ENCODE data around the gene OR2C3. TPM values are rescaled to one million over a fixed set of nuclear protein-coding genes. Genes with fewer than 3 reads are reported as not detected.
"Not testable (repeated sequence)": the region's sequence is repeated elsewhere in the genome, so short reads cannot be mapped to it uniquely, and the experiment has no call there.

Gene OR2C3
- polyA plus RNA-seq, 1 donor: 0.28 TPM

DNA sequence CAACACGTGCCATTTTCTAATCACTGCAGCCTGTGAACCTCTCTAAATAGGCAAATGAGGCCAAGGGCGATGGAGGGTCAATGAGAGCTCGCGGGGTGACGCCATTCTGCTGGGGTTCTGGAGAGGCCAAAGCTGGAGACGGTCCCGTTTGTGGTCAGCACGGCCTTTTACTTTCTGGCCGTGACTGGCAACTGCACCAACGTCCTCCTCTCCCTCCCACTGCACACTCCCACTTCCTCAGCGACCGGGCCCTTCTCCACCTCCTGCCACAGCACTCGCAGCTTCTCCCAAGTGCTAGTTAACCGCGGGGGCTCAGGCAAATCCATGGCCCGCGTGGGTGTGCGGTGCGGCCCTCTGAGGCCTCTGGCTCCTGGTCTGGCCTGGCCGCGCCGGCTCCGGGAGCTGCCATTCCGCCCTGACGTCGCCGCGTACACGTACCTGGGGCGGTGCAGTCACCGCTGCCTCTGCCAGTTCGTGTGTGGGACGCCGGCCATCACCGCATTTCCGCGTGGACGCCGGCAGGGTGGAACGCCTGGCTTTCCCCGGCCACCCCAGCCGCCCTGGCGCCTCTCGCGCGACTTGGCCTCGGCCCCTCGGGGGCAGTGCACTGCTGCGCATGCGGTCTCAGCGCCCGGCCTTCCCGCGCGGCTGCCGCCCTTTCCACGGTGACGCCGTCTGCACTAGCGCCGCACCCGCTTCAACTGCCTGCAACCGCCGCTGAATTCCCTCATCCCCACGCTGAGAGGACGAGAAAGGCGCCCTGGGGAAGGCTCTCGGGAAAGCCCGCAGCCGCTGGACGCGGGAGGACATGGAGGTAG, 18.2 kb downstream of the OR2C3 start:
- peak; percentile 3 for DNase-seq

DNA sequence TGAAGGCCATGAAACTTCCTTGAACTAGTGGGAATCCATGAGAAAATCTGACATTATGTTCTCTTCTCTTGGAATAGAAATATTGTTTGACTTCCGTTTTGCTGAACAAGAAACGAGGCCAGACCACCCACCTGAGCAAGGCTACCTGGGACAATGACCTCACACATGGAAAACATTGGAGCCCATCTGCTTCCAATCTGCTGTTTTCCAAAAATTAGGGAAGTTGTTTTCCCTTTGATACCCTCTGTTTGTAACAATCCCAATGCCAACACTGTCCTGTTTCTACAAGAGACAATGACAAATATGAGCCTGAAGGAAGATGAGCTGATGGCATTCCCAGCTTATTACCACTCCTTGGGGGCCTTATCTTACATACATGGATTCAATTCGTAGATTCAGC, 29.4 kb downstream of the OR2C3 start:
- no peak for DNase-seq

DNA sequence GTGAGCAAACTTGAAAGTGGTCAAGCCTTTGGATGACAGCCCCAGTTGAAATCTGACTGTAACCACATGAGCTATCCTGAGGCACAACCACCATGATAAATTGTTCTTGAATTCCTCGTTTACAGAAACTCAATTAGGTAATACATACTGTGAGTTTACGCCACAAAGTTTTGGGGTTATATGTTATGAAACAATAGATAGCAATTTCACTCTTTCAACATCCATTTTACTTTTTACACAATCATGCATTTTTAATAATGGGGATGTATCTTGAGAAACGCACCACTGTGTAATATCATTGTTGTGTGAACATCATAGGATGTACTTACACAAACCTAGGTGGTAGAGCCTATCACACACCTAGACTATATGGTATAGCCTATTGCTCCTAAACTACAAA, 35.4 kb downstream of the OR2C3 start:
- DNase-seq: no peak

DNA sequence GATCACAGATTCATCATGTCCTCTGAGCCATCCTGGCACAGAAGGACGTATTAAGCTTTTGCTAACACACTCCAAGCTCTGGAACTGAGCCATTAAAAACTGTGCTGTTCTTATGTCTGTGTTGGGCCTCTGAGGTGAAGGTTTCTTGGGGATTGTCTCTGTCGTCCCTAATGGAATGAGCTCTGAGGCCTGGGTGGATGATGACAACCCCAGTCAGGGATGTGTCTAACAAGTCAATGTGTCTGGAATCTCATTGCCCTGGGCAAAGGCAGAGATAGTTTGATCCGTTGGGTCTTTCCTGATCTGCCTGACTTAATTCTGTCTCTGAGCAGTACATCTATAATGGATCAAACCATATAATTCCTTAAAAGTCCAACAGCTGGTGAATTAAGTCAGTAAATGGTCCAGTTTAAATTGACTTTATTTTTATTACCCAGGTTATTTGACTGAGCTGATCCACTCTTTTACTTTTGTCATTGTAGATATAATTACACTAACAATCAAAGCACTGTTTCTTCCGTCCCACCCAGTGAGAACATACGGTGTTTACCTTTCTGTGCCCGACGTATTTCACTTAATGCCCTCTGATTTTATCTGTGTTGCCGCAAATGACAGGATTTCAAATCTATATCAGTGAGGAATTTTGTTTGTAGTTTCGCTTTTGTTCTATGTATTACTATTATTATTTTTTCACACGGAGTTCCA, 39.5 kb downstream of the OR2C3 start:
- DNase-seq: no peak

DNA sequence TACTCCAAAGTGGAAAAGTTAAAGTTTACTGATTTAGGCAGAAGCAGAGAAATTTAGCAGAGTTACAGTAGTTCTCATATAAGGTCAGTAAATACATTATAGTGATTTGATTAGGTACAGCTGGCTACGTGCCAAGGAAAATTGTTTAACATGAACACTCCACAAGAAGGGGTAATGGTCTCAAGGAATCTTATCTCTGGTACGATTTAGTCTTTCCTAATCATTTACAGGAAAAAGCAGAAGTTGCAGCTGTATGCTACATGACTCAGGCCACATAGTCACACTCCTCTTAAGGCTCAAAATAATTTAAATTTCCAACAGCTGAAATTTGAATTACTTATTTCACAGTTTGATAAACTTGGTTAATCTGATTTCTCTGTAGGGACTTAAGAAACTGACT, 41.5 kb downstream of the OR2C3 start:
- DNase-seq: no peak

DNA sequence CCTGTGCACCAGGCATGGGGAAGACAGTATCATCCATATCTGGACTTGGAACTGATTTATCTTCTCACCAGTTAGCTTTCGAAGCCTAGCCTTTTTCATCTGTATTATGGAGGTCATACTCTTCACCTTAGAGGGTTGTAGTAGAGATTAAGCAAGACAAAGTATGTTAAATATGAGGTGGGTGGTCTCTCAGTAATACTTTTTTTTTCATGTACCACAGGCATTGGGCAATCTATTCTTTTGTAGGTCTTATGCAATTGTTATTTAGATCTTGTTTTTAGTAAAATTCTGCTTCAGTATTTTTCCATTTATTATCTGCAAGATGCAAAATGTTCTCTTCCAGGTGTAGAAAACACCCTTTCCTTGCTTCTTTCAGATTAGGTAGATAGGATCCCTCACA, 43.1 kb downstream of the OR2C3 start:
- no peak for DNase-seq

DNA sequence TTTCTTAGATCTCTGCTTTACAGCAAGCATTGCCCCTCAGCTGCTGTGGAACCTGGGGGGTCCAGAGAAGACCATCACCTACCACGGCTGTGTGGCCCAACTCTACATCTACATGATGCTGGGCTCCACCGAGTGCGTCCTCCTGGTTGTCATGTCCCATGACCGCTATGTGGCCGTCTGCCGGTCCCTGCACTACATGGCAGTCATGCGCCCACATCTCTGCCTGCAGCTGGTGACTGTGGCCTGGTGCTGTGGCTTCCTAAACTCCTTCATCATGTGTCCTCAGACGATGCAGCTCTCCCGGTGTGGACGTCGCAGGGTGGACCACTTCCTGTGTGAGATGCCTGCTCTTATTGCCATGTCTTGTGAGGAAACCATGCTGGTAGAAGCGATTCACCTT, 44.9 kb downstream of the OR2C3 start:
- no peak for DNase-seq

DNA sequence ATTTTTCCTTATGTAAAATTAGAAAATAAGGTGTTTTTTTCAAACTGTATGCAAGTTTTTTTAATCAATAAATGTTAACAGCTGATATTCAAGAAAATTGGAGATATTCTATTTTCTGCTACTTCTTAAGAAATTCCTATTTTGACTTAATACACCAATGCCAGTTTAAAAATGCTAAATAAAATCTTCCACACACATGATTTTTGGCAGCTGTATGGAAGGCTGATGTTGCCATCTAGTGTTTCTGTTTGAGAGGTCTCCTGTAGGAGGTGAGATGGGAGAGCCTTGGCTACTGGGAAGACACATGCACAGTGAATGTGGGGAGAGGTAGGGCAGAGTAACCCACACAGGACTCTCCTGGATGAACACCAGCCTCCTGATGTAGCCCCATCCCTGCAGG, 49.2 kb downstream of the OR2C3 start:
- peak; percentile 41 for DNase-seq

DNA sequence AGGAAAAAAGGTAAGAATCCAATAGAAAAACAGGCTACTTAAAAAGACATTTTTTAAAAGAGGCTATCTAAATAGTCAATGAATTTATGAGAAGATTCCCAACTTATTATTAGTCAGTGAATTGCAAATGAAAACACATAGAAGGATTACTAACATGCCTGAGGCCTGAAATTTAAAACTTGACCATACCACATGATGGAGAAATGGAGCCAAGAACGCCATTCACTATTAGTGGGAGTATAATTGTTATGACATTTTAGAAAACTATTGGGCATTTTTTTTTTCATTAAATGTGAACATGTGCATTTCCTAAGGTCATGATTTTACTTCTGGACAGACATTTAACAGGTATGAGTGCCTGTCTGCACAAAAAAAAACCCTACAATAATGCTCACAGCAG, 53.5 kb downstream of the OR2C3 start:
- DNase-seq: no peak

DNA sequence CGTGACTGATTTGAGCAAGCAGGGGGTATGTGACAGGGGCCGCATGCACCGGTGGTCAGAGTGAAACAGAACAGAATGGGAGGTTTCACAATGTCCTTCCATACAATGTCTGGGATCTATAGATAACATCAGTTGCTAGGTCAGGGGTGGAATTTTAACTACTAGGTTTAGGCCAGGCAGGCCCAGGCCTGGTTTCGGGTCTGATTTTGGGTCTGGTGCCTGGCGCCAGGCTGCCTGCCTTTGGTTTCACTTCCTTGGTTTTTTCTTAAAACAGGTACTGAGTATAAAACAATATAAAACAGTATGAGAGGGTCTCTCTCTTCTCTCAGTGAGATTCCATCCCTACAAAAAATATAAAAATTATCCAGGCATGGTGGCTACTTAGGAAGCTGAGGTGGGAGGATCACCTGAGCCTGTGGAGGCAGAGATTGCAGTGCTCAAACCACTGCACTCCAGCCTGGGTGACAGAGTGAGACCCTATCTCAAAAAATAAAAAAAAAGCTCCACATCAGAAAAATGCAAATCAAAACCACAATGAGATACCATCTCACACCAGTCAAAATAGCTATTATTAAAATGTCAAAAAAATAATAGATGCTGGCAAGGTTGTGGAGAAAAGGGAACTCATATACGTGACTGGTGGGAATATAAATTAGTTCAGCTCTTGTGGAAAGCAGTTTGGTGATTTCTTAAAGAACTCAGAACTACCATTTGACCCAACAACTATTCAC, 59.7 kb downstream of the OR2C3 start:
- not testable (repeated sequence) for DNase-seq

DNA sequence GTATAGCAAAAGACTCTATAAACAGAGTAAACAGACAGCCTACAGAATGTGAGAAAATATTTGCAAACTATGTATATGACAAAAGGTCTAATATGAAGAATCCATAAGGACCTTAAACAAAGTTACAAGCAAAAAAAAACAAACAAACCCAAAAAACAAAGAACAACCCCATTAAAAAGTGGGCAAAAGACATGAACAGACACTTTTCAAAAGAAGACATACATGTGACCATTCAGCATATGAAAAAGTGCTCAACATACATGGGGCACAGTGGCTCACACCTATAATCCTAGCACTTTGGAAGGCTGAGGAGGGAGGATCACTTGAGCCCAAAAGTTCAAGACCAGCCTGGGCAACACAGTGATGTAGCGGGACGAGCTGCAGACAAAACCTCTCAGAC, 60.4 kb downstream of the OR2C3 start:
- DNase-seq: no peak

Other genes with a start within 250 kb of the OR2C3 start
- gene ZNF496, start 204.6 kb downstream of the OR2C3 start, polyA plus RNA-seq (ENCODE audit: insufficient read length): 43.2 TPM
- 1.8 TPM for gene NLRP3, start 120.3 kb downstream of the OR2C3 start, polyA plus RNA-seq (ENCODE audit: insufficient read length)
- gene OR2B11, start 78.3 kb downstream of the OR2C3 start, polyA plus RNA-seq (ENCODE audit: insufficient read length): not detected
- gene GCSAML, start 12.7 kb upstream of the OR2C3 start, polyA plus RNA-seq (ENCODE audit: insufficient read length): 0.15 TPM
- not detected for gene OR2G2, start 51.9 kb upstream of the OR2C3 start, polyA plus RNA-seq (ENCODE audit: insufficient read length)
- gene OR2G3, start 69.1 kb upstream of the OR2C3 start, polyA plus RNA-seq (ENCODE audit: insufficient read length): not detected
- not detected for gene OR13G1, start 143.3 kb upstream of the OR2C3 start, polyA plus RNA-seq (ENCODE audit: insufficient read length)
- gene OR6F1, start 180.2 kb upstream of the OR2C3 start, polyA plus RNA-seq (ENCODE audit: insufficient read length): not detected
- gene OR14K1, start 202.2 kb upstream of the OR2C3 start, polyA plus RNA-seq (ENCODE audit: insufficient read length): not detected
- not detected for gene OR14A2, start 211.7 kb upstream of the OR2C3 start, polyA plus RNA-seq (ENCODE audit: insufficient read length)
- gene OR1C1, start 224.1 kb upstream of the OR2C3 start, polyA plus RNA-seq (ENCODE audit: insufficient read length): not detected

Data from hindlimb muscle (tissue), 1 donor.